Cerebellar nuclear complex (tissue), 1 donor: Measurements from ENCODE around the gene MAP2K5.

Experiments
- DNase-seq, 2 experiments: peaks; one replicate each; lab custom pipeline; 2025; lab: John Stamatoyannopoulos, UW

Gene MAP2K5

DNA sequence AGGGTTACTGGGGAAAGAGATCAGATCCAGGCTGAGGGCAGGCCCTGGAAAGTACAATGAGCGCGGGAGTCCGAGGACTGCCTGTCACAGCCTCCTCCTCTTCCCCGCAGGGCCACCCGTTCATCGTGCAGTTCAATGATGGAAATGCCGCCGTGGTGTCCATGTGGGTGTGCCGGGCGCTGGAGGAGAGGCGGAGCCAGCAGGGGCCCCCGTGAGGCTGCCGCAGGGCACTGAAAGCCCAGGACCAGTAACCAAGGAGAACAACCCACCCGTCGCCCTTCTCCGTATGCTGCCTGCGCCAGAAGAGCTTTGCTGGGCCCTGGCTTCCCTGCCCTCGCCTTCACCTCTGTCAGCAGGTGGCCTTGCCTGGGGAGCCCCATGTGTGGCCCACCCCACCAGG, 264.0 kb downstream of the MAP2K5 start:
- no peak for DNase-seq

- DNase-seq = no peak
These were observed 264.6 kb downstream of the MAP2K5 start for GRCh38 chr15:67807141-67807540.

GRCh38 chr15:67807836-67808235, 265.3 kb downstream of the MAP2K5 start:
- DNase-seq = no peak

DNA sequence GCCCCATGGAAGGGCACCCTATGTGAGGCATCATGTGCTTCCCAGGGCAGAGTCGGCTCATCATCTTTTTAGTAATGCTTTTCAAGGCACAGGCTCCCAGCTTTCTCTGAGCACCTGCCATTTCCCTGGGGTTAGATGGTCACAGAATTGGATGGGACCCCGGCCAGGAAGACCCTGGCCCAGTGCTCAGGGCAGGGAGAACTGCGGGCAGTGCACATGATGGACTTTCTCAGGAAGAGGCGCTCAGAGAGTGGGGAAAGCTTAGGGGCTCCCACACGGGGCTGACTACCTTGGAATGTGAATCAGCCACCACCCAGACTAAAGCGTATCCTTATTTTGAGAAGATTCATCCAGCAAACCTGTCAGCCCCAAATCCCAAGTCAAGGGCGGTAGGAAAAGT, 266.3 kb downstream of the MAP2K5 start:
- DNase-seq = no peak

DNA sequence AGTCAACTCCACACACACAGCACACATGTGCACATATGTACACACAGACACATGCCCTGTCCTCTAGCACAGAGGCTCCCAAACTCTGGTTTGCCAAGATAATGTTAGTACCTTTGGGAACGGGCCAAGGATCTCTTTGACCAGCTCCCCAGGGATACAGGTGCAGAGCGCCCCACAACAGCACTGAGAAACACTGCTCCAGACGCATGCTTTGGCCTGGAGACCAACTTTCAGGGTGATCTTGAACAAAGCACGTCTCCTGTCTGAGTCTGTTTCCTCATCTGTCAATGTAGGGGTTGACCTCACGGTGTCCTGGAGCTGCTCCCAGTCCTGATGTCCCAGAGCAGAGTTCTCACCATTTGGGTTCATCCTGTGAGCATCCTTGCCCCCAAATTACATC, 266.9 kb downstream of the MAP2K5 start:
- DNase-seq = no peak

DNA sequence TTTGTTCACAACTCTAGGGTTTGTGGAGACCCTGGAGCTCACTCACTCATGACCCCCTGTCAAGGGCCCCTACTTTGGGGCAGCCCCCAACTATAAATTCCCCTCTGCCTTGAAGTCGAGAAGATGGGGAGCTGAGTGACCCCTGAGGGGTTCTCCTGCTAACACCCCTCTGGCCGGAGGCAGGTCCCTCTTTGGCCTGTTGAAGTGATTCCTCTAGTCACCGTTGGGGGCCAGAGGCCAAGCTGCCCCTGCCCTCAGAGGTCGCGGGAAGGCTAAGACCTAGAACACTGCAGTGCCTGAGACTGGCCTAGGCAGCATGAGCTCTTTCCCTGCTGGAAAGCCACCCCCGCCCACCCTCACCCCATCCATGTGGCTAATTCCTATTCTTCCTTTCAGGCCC, 267.4 kb downstream of the MAP2K5 start:
- DNase-seq = no peak

DNA sequence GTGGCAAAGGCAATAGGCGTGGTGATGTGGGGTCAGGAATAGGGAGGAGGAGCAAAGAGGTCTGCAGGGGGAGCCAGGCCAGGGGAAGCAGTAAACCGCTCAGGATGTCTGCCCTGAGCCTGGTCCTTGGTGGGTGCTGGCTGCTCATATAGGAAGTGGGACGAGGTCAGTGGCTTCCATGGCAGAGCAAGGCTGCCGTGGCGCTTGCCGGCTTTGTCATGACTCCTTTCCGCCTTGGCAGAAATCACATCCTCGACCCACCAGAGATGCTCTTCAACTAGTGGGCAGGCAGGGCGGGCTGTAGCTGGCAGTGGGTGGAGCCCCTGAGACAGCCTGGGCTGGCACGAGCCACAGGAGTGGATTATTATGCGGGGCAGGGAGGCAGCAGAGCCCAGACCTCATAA, 269.7 kb downstream of the MAP2K5 start:
- DNase-seq = no peak

- DNase-seq = no peak
These were observed 270.7 kb downstream of the MAP2K5 start for GRCh38 chr15:67813104-67813634.

DNA sequence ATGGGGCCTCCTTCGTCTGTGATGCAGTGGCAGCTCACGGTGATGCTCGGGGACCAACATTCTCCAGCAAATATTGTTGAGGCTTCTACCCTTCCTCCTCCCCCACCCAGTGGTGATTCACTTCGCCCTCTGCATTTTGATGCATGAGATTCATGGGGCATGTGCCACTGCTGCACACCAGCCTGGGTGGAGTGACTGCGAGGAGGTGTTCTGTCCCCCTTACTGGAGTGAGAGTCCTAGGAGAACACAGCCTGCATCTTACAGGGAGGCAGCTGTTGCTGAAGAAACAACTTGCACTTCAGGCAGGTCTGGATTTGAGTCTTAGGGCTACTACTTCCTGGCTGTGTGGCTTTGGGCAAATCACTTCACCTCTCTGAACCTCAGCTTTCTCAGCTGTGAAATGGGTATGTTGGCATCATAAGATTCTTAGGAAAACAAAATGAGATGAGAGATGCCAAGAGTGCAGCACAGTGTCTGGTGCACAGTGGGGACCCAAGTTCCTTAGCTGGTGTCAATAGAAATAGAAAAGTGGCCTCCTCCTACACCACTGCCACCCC, 272.6 kb downstream of the MAP2K5 start:
- DNase-seq = no peak

DNA sequence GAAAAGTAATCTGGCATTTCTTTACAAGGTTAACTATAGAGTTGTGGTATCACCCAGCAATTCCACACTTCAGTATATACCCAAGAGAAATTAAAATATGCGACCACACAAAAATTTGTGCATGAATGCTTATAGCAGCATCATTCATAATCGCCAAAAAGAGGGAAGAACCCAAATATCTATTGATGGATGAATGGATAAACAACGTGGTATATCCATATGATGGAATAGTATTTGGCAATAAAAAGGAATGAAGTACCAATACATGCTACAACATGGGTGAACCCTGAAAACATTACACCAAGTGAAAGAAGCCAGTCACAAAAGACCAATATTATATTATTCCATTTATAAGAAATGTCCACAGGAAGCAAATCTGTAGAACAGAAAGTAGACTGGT, 274.2 kb downstream of the MAP2K5 start:
- DNase-seq = no peak

- DNase-seq = no peak
These were observed 276.0 kb downstream of the MAP2K5 start for GRCh38 chr15:67818464-67818863.

DNA sequence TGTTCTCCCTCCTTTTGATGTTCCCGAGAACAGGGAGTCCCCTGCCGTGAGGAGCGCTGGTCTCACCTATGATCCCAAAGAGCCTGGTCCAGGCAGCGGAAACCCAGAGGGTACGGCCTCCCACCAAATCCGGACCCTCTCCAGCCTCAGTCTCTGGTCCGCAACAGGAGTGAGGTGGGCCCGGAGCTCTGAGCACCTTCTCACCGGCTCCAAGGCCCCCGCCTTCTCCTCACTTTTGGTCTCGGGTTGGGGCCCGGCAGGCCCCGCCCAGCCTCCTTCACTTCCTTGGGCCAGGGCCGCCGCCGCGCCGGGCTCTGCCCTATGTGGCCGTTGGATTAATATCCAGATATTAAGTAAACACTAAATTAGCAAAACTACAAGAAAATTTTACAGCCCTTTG, 277.1 kb downstream of the MAP2K5 start:
- DNase-seq = no peak

- no peak for DNase-seq
These were observed 277.9 kb downstream of the MAP2K5 start for GRCh38 chr15:67820122-67820991.

- DNase-seq = no peak
These were observed 278.7 kb downstream of the MAP2K5 start for GRCh38 chr15:67820992-67821783.

GRCh38 chr15:67821784-67822440, 279.4 kb downstream of the MAP2K5 start:
- no peak for DNase-seq

- DNase-seq = no peak
These were observed 280.2 kb downstream of the MAP2K5 start for GRCh38 chr15:67822537-67823313.

GRCh38 chr15:67823314-67824196, 281.1 kb downstream of the MAP2K5 start:
- DNase-seq = no peak

DNA sequence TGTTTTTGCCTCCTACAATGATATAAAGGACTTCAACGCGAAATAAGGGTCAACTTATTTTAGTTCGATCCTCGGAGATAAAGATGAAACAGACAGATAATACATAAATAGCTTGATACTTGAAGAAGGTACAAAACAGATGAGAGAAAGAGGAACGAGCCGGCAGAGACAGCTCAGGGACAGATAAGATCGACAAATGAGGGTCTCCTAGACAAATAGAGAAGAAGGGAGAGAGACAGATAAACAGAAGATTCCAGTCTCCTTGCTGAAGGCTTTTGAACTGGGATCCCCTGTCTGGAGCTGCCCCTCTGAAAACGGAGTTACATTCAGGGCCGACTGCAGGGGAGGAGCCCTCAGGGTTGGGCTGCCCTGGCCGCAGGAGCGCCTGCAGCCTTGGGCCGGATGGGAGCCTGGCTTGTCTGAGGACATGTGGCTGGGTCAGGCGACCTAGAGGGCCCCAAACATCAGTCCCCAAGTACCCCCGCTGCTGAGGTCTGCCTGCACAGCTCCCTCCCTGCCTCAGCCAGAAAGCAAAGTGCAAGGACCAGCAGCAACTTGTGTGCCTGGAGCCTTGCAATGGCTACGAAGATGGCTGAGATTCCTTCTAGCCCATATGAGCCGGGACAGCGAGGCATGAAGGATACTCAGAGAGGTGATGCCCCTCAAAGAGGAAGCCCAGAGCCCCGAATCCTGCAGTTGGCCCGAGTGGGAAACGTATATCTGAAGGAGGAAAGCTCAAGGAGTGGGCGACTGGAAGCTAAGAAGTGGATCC, 281.9 kb downstream of the MAP2K5 start:
- DNase-seq = no peak
